Fibroblast of gingiva (primary cell): ENCODE measurements around the gene FAM25C.
"Not testable (repeated sequence)": the region's sequence is repeated elsewhere in the genome, so short reads cannot be mapped to it uniquely, and the experiment has no call there.

Experiments used
- DNase-seq: peaks from one replicate; pipeline ENCODE4 v3.0.0-alpha.2; 2011; ENCODE audit warnings: low read depth

Gene FAM25C

GRCh38 chr10:47999691-48000090, at the start of gene FAM25C:
Gene FAM25C (minus strand): TSS chr10:47999791. CDS start chr10:47999765, 26 bp downstream.
- not testable (repeated sequence) for DNase-seq

- DNase-seq: not testable (repeated sequence)
Observed at GRCh38 chr10:48044557-48044956, 45.0 kb upstream of the FAM25C start.

DNA sequence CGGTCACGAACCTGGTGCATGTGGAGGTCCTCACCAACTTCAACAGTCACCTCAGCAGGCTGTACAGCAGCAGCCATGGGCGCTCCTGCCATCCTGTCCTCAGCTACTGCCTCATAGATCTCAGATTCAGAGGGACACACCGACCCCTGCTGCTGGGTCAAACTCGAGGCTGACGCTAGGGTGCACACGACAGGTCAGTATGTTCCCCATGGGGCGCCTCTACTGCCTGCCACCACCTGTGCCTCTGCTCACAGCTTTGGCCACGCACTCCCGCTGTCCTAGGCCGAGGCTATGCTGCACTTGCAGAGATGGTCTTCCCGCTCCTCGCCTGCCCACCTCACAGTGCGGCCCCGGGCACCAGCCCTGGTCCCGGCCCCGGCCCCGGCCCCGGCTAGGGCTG, 31.8 kb upstream of the FAM25C start:
- not testable (repeated sequence) for DNase-seq

DNA sequence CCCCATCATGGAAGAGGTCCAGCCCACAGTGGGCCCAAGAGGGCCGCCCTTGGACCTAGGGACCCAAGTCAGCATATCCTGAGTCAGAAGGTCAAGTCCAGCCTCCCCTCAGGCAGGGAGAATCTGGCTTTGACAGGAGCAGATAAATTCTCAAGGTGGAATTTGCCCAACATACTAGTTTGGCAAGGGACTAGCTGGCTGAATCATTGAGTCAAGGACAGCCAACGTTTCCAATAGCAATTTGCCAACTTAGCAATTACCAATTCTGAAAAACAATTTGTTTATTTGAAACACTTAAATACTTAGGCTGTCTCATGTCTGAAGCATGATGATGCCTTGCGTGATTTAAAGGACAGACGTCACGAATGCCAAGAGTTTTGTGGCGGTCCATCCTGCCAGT, 2.7 kb upstream of the FAM25C start:
- not testable (repeated sequence) for DNase-seq

DNA sequence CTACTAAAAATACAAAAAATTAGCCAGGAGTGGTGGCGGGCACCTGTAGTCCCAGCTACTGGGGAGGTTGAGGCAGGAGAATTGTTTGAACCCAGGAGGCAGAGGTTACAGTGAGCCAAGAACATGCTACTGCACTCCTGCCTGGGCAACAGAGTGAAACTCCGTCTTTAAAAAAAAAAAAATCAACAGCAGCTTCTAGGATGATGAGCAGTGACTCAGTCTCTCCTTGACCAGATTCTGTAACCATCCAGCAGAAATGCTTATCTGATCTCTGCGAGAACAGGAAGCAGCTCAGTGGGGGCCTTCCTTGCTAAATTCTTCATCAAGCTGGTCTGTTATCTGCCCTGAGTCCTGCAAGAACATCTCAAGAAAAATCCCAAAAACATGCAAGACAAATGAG, 5.5 kb downstream of the FAM25C start:
- not testable (repeated sequence) for DNase-seq

DNA sequence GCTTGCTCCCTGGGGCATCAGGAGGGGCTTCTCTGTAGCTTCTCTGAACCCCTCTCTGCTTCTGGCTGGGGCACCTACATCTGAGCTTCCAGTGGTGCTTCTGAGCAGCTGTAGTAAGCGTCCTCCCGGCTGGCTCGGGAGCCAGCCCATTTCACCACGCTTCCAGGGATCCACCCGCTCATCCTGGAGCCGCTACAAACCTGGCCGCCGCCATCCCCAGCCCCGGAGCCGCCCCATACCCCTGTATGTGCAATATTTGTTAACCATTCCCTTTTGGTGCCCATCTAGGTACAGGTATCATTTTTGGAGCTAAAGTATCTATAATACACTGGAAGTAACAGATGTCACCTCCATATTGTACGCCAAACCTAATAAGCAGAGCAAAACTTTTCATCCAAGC, 7.0 kb downstream of the FAM25C start:
- not testable (repeated sequence) for DNase-seq

- DNase-seq: not testable (repeated sequence)
Observed at GRCh38 chr10:47991706-47992105, 7.9 kb downstream of the FAM25C start.

- not testable (repeated sequence) for DNase-seq
Observed at GRCh38 chr10:47990097-47990496, 9.5 kb downstream of the FAM25C start.

GRCh38 chr10:47989542-47989950, 10.0 kb downstream of the FAM25C start:
- DNase-seq: not testable (repeated sequence)

DNA sequence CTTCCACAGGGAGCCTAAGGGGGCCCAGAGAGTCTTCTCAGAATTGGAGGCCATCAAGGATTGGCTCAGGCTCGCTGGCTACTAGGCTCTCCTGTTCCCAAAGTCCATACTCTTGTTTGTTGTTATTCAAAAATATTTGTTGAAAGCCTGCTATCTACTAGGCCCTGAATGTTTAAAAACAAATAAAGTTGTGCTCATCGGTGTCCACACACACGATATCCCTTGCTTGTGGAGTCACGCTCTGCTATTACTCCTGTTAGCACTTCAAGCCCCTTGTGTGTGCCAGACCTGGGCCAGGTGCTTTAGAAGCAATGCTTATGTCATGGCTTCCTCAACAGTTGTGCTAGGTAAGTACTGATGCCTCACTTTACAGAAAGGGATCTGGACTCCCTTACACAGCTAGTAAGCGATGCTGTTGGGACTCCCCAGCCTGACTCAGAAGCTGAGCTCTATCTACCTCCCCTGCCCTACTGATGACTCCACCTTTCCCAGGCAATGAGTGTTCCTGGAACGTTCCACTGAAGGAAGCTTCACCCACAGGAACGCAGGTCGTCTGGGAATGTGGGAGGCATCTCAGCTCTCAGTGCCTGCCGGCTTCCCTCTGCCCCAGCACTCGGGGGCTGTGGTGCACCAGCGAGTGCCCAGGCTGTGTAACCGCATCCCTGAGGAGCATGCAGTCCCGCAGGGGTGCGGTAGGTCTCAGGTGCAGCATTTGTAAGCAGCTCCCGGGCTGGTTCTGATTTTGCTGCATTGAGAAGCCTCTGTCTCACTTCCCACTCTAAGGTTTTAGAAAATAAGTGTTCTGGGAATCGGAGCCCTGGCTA, 10.7 kb downstream of the FAM25C start:
- not testable (repeated sequence) for DNase-seq

DNA sequence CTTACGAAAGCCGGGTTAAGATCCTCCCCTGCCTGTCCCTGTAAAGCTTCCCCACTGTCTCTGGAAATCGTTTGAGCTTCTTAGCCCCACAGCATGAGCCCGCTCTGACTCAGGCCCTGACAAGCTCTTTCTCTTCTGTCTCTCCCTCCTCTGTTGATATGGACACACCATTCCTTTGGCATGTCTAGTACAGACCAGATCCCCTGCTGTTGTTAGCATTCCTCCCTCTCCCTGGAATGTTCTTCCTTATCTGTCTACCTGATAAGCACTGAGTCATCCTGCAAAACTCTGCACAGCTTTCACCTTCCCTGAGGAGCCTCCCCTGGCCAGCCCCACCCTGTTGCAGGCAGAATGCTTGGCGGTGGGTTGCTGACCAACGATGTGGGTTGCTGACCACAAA, 11.6 kb downstream of the FAM25C start:
- DNase-seq: not testable (repeated sequence)

DNA sequence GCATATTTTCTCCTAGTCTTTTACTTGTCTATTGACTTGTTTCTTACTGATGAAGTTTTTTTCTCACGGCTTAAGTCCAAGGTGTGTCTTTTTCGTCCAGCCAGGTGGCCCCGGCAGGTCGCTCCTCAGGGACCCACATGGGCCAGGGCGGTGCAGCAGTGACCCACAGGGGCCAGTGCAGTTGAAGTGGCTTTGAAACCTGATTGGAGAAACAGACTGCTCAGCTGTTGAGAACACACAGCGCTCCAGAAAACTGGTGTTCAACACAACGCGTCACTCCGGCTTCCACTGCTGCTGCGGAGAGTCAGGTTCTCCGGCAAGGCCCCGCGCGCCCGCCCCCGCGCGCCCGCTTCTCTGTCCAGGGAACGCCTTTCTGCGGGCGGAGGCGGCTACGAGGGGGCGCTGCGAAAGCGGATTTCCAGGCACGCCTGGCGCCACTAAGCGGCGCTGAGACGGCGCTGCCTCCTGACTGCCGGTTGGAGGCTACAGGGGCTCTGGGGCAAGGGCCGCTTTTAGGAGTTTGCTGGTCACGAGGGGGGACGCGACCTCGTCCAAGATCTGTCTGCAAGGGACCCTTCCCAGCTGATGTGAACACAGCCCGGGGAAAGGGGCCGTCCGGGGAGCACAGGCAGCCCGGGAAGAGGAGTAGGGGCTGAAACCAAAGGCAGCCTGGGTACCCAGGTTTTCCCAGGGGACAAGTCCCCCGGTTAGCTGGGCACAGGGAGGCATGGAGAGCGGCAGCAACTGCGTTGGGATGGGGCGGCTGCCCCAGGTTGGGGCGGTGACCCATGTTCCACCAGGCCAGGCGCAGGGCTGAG, 13.0 kb downstream of the FAM25C start:
- not testable (repeated sequence) for DNase-seq

DNA sequence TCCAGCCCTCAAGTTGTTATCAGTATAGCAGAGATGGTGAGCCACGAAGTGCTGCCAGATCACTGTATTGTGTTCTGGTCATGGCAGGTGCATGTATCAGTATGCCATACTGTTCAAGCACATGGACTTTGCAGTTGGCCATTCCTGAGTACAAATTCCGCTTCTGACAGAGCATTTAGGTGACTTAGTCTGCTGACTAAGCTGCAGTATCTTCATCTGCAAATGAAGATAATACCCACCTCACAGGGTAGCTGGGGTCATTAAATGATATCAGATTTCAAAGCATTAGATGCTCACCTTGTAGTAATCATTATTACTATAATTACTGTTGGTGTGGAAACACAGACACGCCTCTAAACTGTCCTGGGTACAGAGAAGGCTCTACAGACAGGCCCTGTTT, 24.2 kb downstream of the FAM25C start:
- DNase-seq: not testable (repeated sequence)

- not testable (repeated sequence) for DNase-seq
Observed at GRCh38 chr10:47973131-47973530, 26.5 kb downstream of the FAM25C start.

GRCh38 chr10:47972077-47972476, 27.5 kb downstream of the FAM25C start:
- DNase-seq: not testable (repeated sequence)

- DNase-seq: not testable (repeated sequence)
Observed at GRCh38 chr10:47971598-47971997, 28.0 kb downstream of the FAM25C start.

DNA sequence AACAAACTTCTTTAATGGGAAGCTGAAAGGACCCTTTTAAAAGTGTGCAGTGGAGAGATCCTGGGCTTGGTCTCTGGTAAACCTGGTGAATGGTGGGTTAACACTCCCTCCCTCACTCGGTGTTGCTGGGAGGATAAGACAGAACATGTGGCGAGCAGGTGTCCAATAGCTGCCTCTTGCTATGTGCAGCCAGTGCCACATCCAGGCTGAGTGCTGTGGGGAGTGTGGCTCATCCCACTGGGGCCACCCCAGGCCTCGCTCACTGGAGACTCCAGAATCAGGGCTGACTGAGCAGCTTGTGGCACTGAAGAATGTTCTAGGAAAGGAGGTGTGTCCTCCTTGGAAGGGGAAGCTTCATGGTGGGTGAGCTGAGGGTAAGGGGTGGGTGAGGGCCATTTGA, 29.5 kb downstream of the FAM25C start:
- not testable (repeated sequence) for DNase-seq

GRCh38 chr10:47968988-47969387, 30.6 kb downstream of the FAM25C start:
- DNase-seq: not testable (repeated sequence)

- not testable (repeated sequence) for DNase-seq
Observed at GRCh38 chr10:47964280-47965063, 35.1 kb downstream of the FAM25C start.

GRCh38 chr10:47962785-47963184, 36.8 kb downstream of the FAM25C start:
- DNase-seq: not testable (repeated sequence)

DNA sequence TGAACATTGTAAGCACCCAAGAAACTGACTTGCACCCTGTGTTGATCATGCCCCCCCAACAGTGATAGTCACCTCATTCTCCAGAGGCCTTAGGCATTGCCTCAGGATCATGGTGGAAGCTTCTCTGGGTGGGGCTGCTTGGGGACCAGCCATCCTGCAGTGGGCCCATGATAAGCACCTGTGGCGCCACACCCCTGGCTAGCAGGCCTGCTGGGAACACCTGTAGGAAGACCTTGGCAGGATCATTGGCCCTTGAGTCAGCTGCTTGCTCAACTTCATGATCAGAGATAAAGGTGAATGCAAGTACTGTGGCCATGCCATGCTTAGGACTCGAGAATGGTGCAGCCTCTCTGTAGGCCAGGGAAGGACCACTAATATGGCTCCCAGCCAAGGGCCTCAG, 38.9 kb downstream of the FAM25C start:
- DNase-seq: not testable (repeated sequence)

GRCh38 chr10:47959677-47960076, 39.9 kb downstream of the FAM25C start:
- DNase-seq: not testable (repeated sequence)
